ENCODE results near the gene PRAMEF14. TPM values are rescaled to one million over a fixed set of nuclear protein-coding genes. Genes with fewer than 3 reads are reported as not detected.
"Not testable (repeated sequence)": the region's sequence is repeated elsewhere in the genome, so short reads cannot be mapped to it uniquely, and the experiment has no call there.

Gene PRAMEF14
- total and polyA plus RNA-seq, 2 donors from 2014 or later = not detected

DNA sequence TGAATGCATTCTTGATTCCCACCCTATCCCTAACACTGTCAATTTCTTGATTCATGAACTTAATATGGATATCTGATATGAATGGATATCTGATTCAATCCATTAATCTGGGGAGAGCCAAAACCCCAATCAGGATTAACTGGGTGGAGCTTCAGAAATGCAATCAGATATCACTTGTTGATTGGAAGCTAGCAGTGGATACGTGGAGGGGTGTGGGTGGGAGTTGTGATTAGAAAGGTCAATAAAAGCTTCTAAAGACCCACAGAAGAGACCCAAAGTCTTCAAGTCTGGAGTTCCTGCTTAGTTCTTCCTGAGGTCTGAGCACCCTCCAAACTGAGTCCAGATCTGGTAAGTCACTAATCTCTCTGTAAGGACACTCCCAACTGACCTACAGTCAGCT is 43.7 kb downstream of the PRAMEF14 start, which contains the start of gene PRAMEF33:
Gene PRAMEF33, plus strand, starts transcription at position 301 of the 400 bp plus-strand sequence. CDS start 2,416 bp downstream, outside the sequence.
- intact Hi-C loops (cut with DNase I); H3K9ac ChIP-seq (ENCODE audit: low read length in 3 of 3); H3K27me3 ChIP-seq (ENCODE audit: control insufficient read depth, insufficient read depth, low read length); FAIRE-seq; H3K4me3 ChIP-seq (ENCODE audit: low read length in 3 of 3); H3K4me1 ChIP-seq (ENCODE audit: control insufficient read depth in 2 of 3, insufficient read depth in 2 of 3, low read depth in 1 of 3, low read length in 3 of 3); H3K27ac ChIP-seq (ENCODE audit: low read depth in 2 of 2, low read length in 2 of 2); DNase-seq; H3K36me3 ChIP-seq (ENCODE audit: control insufficient read depth in 2 of 3, insufficient read depth in 3 of 3, low read length in 3 of 3); H3K9me3 ChIP-seq (ENCODE audit: control insufficient read depth in 2 of 3, insufficient read depth in 1 of 3, low read length in 3 of 3): not testable (repeated sequence)

DNA sequence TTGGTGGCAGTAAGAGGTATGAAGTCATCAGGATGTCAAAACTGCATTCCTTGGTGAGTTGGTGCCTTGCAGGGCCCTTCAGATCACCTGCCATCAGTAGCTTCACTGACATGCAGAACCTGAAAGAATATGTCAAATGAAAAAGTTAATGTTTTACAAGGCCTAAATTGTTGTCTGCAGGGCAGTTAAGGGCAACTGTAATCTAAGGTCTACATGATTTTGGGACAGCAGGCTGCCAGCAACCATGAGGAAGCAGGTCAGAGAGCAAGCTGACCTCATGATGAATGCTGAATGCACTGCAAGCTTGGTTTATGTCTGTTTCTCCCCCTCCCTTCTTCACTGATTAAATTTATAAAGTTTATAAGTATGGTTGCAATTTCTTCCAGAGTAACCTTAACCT is 44.7 kb downstream of the PRAMEF14 start:
- H3K9me3 ChIP-seq (ENCODE audit: control insufficient read depth in 2 of 3, insufficient read depth in 1 of 3, low read length in 3 of 3); H3K27ac ChIP-seq (ENCODE audit: low read depth in 2 of 2, low read length in 2 of 2); H3K36me3 ChIP-seq (ENCODE audit: control insufficient read depth in 2 of 3, insufficient read depth in 3 of 3, low read length in 3 of 3); H3K9ac ChIP-seq (ENCODE audit: low read length in 3 of 3); H3K4me1 ChIP-seq (ENCODE audit: control insufficient read depth in 2 of 3, insufficient read depth in 2 of 3, low read depth in 1 of 3, low read length in 3 of 3); FAIRE-seq; H3K27me3 ChIP-seq (ENCODE audit: control insufficient read depth, insufficient read depth, low read length); H3K4me3 ChIP-seq (ENCODE audit: low read length in 3 of 3); intact Hi-C loops (cut with DNase I); DNase-seq: not testable (repeated sequence)

DNA sequence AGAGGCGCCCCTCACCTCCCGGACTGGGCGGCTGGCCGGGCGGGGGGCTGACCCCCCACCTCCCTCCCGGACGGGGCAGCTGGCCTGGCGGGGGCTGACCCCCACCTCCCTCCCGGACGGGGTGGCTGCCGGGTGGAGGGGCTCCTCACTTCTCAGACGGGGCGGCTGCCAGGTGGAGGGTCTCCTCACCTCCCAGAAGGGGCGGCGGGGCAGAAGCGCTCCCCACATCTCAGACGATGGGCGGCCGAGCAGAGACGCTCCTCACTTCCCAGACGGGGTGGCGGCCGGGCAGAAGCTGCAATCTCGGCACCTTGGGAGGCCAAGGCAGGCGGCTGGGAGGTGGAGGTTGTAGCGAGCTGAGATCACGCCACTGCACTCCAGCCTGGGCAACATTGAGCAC is 48.2 kb downstream of the PRAMEF14 start:
- intact Hi-C loops (cut with DNase I); H3K36me3 ChIP-seq (ENCODE audit: control insufficient read depth in 2 of 3, insufficient read depth in 3 of 3, low read length in 3 of 3); H3K9ac ChIP-seq (ENCODE audit: low read length in 3 of 3); H3K4me3 ChIP-seq (ENCODE audit: low read length in 3 of 3); H3K4me1 ChIP-seq (ENCODE audit: control insufficient read depth in 2 of 3, insufficient read depth in 2 of 3, low read depth in 1 of 3, low read length in 3 of 3); FAIRE-seq; H3K27ac ChIP-seq (ENCODE audit: low read depth in 2 of 2, low read length in 2 of 2); H3K9me3 ChIP-seq (ENCODE audit: control insufficient read depth in 2 of 3, insufficient read depth in 1 of 3, low read length in 3 of 3); H3K27me3 ChIP-seq (ENCODE audit: control insufficient read depth, insufficient read depth, low read length): not testable (repeated sequence)
- DNase-seq = peak in 1 of 5 donors; percentile 61

DNA sequence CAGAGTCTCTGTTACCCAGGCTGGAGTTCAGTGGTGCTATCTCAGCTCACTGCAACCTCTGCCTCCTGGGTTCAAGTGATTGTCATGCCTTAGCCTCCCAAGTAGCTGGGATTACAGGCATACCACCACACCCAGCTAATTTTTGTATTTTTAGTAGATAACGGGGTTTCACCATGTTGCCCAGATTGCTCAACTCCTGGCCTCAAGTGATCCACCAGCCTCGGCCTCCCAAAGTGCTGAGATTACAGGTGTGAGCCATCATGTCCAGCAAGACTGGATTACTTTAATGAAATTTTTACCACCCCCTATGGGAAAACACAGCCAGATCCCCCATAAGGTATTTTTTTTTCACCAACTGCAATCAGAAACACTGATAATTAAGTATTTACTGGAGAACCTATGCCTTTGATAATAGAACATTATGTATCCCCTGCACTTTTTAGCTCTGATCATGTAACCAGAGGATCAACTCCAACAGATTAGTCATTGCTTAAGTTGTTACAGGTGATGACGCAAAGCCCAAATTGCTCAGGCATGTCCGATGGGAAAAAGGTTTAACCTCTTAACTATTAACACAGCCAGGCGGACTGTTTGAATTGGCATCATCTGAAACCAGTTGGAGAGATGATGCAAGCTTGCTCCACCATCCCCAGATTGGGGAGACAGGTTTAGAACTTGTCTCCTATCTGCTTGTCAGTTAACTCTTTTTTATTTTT is 49.6 kb downstream of the PRAMEF14 start:
- H3K9me3 ChIP-seq (ENCODE audit: control insufficient read depth in 2 of 3, insufficient read depth in 1 of 3, low read length in 3 of 3); H3K9ac ChIP-seq (ENCODE audit: low read length in 3 of 3); H3K4me1 ChIP-seq (ENCODE audit: control insufficient read depth in 2 of 3, insufficient read depth in 2 of 3, low read depth in 1 of 3, low read length in 3 of 3); H3K27me3 ChIP-seq (ENCODE audit: control insufficient read depth, insufficient read depth, low read length); intact Hi-C loops (cut with DNase I); H3K27ac ChIP-seq (ENCODE audit: low read depth in 2 of 2, low read length in 2 of 2); FAIRE-seq; H3K4me3 ChIP-seq (ENCODE audit: low read length in 3 of 3); H3K36me3 ChIP-seq (ENCODE audit: control insufficient read depth in 2 of 3, insufficient read depth in 3 of 3, low read length in 3 of 3); DNase-seq: not testable (repeated sequence)

Other genes with a start within 250 kb of the PRAMEF14 start
- not detected for gene HNRNPCL2, start 230.3 kb downstream of the PRAMEF14 start, total RNA-seq
- gene HNRNPCL2, start 230.3 kb downstream of the PRAMEF14 start, polyA plus RNA-seq (ENCODE audit: insufficient read depth, low read depth, low replicate concordance) = not detected
- not detected for gene PRAMEF26, start 191.1 kb downstream of the PRAMEF14 start, total RNA-seq
- not detected for gene PRAMEF26, start 191.1 kb downstream of the PRAMEF14 start, polyA plus RNA-seq (ENCODE audit: insufficient read depth, low read depth, low replicate concordance)
- gene HNRNPCL4, start 181.5 kb downstream of the PRAMEF14 start, total RNA-seq = not detected
- not detected for gene HNRNPCL4, start 181.5 kb downstream of the PRAMEF14 start, polyA plus RNA-seq (ENCODE audit: insufficient read depth, low read depth, low replicate concordance)
- not detected for gene PRAMEF9, start 175.3 kb downstream of the PRAMEF14 start, total RNA-seq
- gene PRAMEF9, start 175.3 kb downstream of the PRAMEF14 start, polyA plus RNA-seq (ENCODE audit: insufficient read depth, low read depth, low replicate concordance) = not detected
- gene PRAMEF13, start 145.7 kb downstream of the PRAMEF14 start, total RNA-seq = not detected
- gene PRAMEF13, start 145.7 kb downstream of the PRAMEF14 start, polyA plus RNA-seq (ENCODE audit: insufficient read depth, low read depth, low replicate concordance) = not detected
- gene PRAMEF18, start 121.0 kb downstream of the PRAMEF14 start, total RNA-seq = not detected
- not detected for gene PRAMEF18, start 121.0 kb downstream of the PRAMEF14 start, polyA plus RNA-seq (ENCODE audit: insufficient read depth, low read depth, low replicate concordance)
- gene PRAMEF5, start 92.9 kb downstream of the PRAMEF14 start, total RNA-seq = not detected
- not detected for gene PRAMEF5, start 92.9 kb downstream of the PRAMEF14 start, polyA plus RNA-seq (ENCODE audit: insufficient read depth, low read depth, low replicate concordance)
- not detected for gene PRAMEF8, start 62.0 kb downstream of the PRAMEF14 start, total RNA-seq
- gene PRAMEF8, start 62.0 kb downstream of the PRAMEF14 start, polyA plus RNA-seq (ENCODE audit: insufficient read depth, low read depth, low replicate concordance) = not detected
- not detected for gene PRAMEF33, start 43.6 kb downstream of the PRAMEF14 start, total RNA-seq
- not detected for gene PRAMEF33, start 43.6 kb downstream of the PRAMEF14 start, polyA plus RNA-seq (ENCODE audit: insufficient read depth, low read depth, low replicate concordance)
- not detected for gene PRAMEF15, start 31.6 kb downstream of the PRAMEF14 start, total RNA-seq
- not detected for gene PRAMEF15, start 31.6 kb downstream of the PRAMEF14 start, polyA plus RNA-seq (ENCODE audit: insufficient read depth, low read depth, low replicate concordance)
- not detected for gene PRAMEF19, start 24.8 kb upstream of the PRAMEF14 start, total RNA-seq
- not detected for gene PRAMEF19, start 24.8 kb upstream of the PRAMEF14 start, polyA plus RNA-seq (ENCODE audit: insufficient read depth, low read depth, low replicate concordance)
- gene PRAMEF17, start 42.5 kb upstream of the PRAMEF14 start, total RNA-seq = not detected
- gene PRAMEF17, start 42.5 kb upstream of the PRAMEF14 start, polyA plus RNA-seq (ENCODE audit: insufficient read depth, low read depth, low replicate concordance) = not detected
- not detected for gene PRAMEF20, start 63.3 kb upstream of the PRAMEF14 start, total RNA-seq
- gene PRAMEF20, start 63.3 kb upstream of the PRAMEF14 start, polyA plus RNA-seq (ENCODE audit: insufficient read depth, low read depth, low replicate concordance) = not detected
- not detected for gene LRRC38, start 166.9 kb upstream of the PRAMEF14 start, total RNA-seq
- gene LRRC38, start 166.9 kb upstream of the PRAMEF14 start, polyA plus RNA-seq (ENCODE audit: insufficient read depth, low read depth, low replicate concordance) = not detected
- gene PDPN, start 236.7 kb upstream of the PRAMEF14 start, total RNA-seq = 4.6 TPM
- 7.4 TPM for gene PDPN, start 236.7 kb upstream of the PRAMEF14 start, polyA plus RNA-seq (ENCODE audit: insufficient read depth, low read depth, low replicate concordance)

Measured in kidney (tissue), 11 donors.